Measurements from ENCODE around the gene AIFM3. TPM values are rescaled to one million over a fixed set of nuclear protein-coding genes. Genes with fewer than 3 reads are reported as not detected.

The AIFM3 gene
- total RNA-seq, 2 donors from 2014 or later = 0.78 to 3.0 TPM

DNA sequence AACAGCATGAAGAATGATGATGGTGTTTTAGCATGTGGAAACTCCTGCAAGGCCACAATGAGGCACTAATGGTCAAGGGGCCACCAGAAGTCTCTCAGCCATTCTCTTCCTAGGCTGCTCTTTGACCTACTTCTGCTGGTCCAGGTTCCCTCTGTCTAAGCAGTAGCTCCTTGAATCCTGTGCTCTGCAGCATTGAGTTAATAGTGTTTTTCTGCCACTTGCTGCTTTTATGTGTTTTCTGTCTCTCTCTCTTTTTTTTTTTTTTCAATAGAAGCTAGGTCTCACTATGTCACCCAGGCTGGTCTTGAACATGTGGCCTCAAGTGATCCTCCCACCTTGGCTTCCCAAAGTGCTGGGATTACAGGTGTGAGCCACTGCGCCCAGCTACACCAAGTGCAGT lies 20.1 kb upstream of the AIFM3 start:
- no peaks in the 10 kb centered on the region for H3K27me3 ChIP-seq
- H3K4me3 ChIP-seq = no peak overlapping the region
- ATAC-seq (no peak), DNase-seq (no peak)
- H3K27ac ChIP-seq = no peak overlapping the region
- H3K9me3 ChIP-seq = no peaks in the 10 kb centered on the region
- peaks cover 0 to 2% of the 10 kb centered on the region in 2 donors for H3K36me3 ChIP-seq (replicated peaks in 1 of 2; ENCODE audit: insufficient read depth in 1 of 2, low read depth in 2 of 2)
- H3K4me1 ChIP-seq = peaks cover 27% of the 10 kb centered on the region
- WGBS, 2 donors = 79 to 100% methylated on average over 1 of the region's 1 CpG
- intact Hi-C loops (cut with DNase I) = no loop called here
- TF ChIP-seq, protein P1, sequence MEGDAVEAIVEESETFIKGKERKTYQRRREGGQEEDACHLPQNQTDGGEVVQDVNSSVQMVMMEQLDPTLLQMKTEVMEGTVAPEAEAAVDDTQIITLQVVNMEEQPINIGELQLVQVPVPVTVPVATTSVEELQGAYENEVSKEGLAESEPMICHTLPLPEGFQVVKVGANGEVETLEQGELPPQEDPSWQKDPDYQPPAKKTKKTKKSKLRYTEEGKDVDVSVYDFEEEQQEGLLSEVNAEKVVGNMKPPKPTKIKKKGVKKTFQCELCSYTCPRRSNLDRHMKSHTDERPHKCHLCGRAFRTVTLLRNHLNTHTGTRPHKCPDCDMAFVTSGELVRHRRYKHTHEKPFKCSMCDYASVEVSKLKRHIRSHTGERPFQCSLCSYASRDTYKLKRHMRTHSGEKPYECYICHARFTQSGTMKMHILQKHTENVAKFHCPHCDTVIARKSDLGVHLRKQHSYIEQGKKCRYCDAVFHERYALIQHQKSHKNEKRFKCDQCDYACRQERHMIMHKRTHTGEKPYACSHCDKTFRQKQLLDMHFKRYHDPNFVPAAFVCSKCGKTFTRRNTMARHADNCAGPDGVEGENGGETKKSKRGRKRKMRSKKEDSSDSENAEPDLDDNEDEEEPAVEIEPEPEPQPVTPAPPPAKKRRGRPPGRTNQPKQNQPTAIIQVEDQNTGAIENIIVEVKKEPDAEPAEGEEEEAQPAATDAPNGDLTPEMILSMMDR (IDR thresholded peaks at IDR 0.05) = no peak
- TF ChIP-seq POLR2A (IDR thresholded peaks at IDR 0.05) = no peak

DNA sequence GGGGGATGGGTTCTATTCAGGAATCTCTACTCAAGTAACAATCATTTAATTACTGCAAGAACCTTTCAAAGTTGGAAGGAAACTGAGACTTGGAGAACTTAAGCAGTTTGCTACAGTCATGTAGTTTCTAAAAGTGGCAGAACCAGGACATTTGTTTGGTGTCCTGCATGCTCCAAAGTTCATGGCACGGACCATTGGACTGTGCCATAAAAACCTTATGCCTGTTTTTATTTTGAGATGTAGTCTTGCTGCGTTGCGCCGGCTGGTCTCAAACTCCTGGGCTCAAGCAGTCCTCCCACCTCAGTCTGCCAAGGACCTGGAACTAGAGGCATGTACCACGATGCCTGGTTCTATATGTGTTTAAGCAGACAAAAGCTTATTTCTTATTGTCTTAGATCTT lies 18.6 kb upstream of the AIFM3 start:
- Histone ChIP-seq H3K4me1 (peaks cover 36% of the 10 kb centered on the region), H3K9me3 (no peaks in the 10 kb centered on the region), H3K27me3 (no peaks in the 10 kb centered on the region), H3K36me3 (replicated peaks in 1 of 2; ENCODE audit: insufficient read depth in 1 of 2, low read depth in 2 of 2) (peaks cover 0 to 2% of the 10 kb centered on the region in 2 donors), H3K27ac (no peak overlapping the region), H3K4me3 (no peak overlapping the region)
- no peak for ATAC-seq
- TF ChIP-seq POLR2A (IDR thresholded peaks at IDR 0.05) = no peak
- TF ChIP-seq, protein P1 (IDR thresholded peaks at IDR 0.05) = no peak
- no peak for DNase-seq
- WGBS, 2 donors = 50 to 93% methylated on average over 2 to 5 of the region's 5 CpGs
- intact Hi-C loops (cut with DNase I) = no loop called here

DNA sequence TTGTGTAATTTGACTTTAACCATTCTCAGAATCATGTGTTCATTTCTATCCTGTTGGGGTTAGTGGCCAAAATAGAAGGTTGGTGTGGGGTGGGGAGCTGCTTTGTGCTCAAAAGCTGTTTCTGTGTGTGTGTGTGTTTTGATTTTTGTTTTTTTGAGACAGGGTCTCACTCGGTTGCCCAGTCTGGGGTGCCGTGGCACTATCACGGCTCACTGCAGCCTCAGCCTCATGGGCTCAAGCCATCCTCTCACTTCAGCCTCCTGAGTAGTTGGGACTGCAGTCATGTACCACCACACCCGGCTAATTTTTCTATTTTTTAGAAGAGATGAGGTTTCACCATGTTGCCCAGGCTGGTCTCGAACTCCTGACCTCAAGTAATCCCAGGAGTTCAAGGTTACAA lies 18.1 kb upstream of the AIFM3 start:
- no peak for TF ChIP-seq POLR2A (IDR thresholded peaks at IDR 0.05)
- TF ChIP-seq, protein P1 (IDR thresholded peaks at IDR 0.05) = no peak

DNA sequence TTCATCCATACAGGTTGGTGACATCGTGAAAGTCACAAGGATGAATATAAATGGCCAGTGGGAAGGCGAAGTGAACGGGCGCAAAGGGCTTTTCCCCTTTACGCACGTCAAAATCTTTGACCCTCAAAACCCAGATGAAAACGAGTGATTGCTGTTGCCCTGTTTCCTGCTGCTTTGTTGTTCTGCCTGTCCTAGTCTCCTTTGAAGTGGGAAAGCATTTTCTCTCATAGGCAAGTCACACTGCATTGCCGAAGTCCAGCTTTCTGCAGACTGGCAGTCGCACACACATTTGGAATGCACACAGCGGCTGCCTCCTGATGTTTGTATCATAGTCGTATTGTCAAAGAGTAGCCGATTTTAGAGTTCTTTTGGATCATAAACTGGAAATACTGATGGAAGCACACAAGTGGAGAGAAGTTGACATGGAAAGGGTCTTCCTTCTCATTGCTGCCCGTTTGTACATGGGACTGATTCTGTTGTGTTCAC lies 17.3 kb upstream of the AIFM3 start:
- 88 to 92% methylated on average over 13 of the region's 13 CpGs for WGBS, 2 donors
- Histone ChIP-seq H3K9me3 (no peaks in the 10 kb centered on the region), H3K4me3 (no peak overlapping the region), H3K27ac (no peak overlapping the region), H3K27me3 (no peaks in the 10 kb centered on the region), H3K36me3 (replicated peaks in 1 of 2; ENCODE audit: insufficient read depth in 1 of 2, low read depth in 2 of 2) (peaks cover 0 to 2% of the 10 kb centered on the region in 2 donors), H3K4me1 (peaks cover 49% of the 10 kb centered on the region)
- TF ChIP-seq, protein P1 (IDR thresholded peaks at IDR 0.05) = no peak
- TF ChIP-seq POLR2A (IDR thresholded peaks at IDR 0.05) = no peak
- intact Hi-C loops (cut with DNase I) = no loop called here
- no peak for ATAC-seq
- no peak for DNase-seq

More for the DNA sequence above, 18.1 kb upstream of the AIFM3 start:
- no peaks in the 10 kb centered on the region for H3K27me3 ChIP-seq
- intact Hi-C loops (cut with DNase I) = no loop called here
- H3K36me3 ChIP-seq (replicated peaks in 1 of 2; ENCODE audit: insufficient read depth in 1 of 2, low read depth in 2 of 2) = peaks cover 0 to 2% of the 10 kb centered on the region in 2 donors
- 86 to 90% methylated on average over 5 of the region's 5 CpGs for WGBS, 2 donors
- ATAC-seq (no peak), DNase-seq (no peak)
- peaks cover 42% of the 10 kb centered on the region for H3K4me1 ChIP-seq
- H3K9me3 ChIP-seq = no peaks in the 10 kb centered on the region
- H3K4me3 ChIP-seq = no peak overlapping the region
- H3K27ac ChIP-seq = no peak overlapping the region
